ENCODE data around the gene BCL10.

DNA sequence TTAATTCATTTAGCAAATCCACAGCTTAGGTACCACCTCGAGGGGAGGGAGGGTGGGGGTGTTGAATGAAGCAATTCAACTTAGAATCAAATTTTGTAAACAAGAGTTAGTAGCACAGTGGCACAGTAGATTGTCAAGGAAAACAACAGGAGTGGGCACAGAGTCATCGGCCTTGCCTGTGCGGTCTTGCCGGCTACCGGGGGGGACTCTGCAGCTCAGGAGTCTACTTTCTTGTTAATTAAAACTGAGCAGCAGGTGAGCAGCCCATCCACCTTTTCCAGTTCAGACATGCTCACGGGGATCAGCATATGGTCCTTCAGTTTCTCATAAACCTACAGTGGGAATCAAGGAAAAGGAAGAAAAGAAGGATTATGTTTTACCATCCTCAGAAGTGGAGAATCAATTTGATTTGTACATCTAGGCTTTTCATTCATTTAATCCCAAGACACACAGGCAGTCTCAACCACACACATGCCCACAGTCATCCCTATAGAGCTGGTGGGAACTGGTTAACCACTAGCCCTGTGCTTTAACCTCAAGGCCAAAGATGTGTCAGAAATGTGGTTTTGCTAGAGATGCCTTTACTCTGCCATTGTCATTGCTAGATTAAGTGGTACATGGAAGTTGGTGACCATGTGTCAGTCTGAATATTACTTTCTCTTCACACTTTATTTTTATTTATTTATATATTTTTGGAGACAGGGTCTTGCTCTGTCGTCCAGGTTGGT lies 45.0 kb upstream of the BCL10 start:
- TF ChIP-seq, protein P1, sequence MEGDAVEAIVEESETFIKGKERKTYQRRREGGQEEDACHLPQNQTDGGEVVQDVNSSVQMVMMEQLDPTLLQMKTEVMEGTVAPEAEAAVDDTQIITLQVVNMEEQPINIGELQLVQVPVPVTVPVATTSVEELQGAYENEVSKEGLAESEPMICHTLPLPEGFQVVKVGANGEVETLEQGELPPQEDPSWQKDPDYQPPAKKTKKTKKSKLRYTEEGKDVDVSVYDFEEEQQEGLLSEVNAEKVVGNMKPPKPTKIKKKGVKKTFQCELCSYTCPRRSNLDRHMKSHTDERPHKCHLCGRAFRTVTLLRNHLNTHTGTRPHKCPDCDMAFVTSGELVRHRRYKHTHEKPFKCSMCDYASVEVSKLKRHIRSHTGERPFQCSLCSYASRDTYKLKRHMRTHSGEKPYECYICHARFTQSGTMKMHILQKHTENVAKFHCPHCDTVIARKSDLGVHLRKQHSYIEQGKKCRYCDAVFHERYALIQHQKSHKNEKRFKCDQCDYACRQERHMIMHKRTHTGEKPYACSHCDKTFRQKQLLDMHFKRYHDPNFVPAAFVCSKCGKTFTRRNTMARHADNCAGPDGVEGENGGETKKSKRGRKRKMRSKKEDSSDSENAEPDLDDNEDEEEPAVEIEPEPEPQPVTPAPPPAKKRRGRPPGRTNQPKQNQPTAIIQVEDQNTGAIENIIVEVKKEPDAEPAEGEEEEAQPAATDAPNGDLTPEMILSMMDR (IDR thresholded peaks at IDR 0.05) = no peak
- TF ChIP-seq POLR2A (IDR thresholded peaks at IDR 0.05) (no peak), POLR2AphosphoS5 (IDR thresholded peaks at IDR 0.05) (no peak)

Data from prostate gland (tissue), 2 donors.